Fibroblast of upper back skin (primary cell): ENCODE measurements around the gene DYNLT4.
"Not testable (repeated sequence)": the region's sequence is repeated elsewhere in the genome, so short reads cannot be mapped to it uniquely, and the experiment has no call there.

ENCODE experiments used
- DNase-seq: peaks from one replicate; pipeline ENCODE4 v3.0.0-alpha.2; 2013

Gene DYNLT4

GRCh38 chr1:44786841-44787426 is 20.2 kb downstream of the DYNLT4 start:
- no peak for DNase-seq

GRCh38 chr1:44786138-44786840 is 20.9 kb downstream of the DYNLT4 start:
- DNase-seq: peak; percentile 41

GRCh38 chr1:44785501-44786137 is 21.5 kb downstream of the DYNLT4 start:
- DNase-seq: no peak

GRCh38 chr1:44785029-44785380 is 22.1 kb downstream of the DYNLT4 start:
- no peak for DNase-seq

GRCh38 chr1:44784094-44785028 is 22.8 kb downstream of the DYNLT4 start:
- DNase-seq: no peak

- DNase-seq: no peak
Measured at GRCh38 chr1:44783697-44784093, 23.5 kb downstream of the DYNLT4 start.

- no peak for DNase-seq
Measured at GRCh38 chr1:44780583-44781121, 26.5 kb downstream of the DYNLT4 start.

GRCh38 chr1:44778705-44779576 is 28.2 kb downstream of the DYNLT4 start:
- DNase-seq: no peak

- DNase-seq: no peak
Measured at GRCh38 chr1:44777969-44778635, 29.0 kb downstream of the DYNLT4 start.

GRCh38 chr1:44777547-44777946 is 29.6 kb downstream of the DYNLT4 start:
- no peak for DNase-seq

- DNase-seq: no peak
Measured at GRCh38 chr1:44776730-44777068, 30.5 kb downstream of the DYNLT4 start.

- no peak for DNase-seq
Measured at GRCh38 chr1:44775930-44776729, 31.0 kb downstream of the DYNLT4 start.

GRCh38 chr1:44775078-44775929 is 31.8 kb downstream of the DYNLT4 start, which contains the start of gene RPS8:
Gene RPS8, plus strand, starts transcription at chr1:44775540. Its CDS starts 57 bp downstream, at chr1:44775597.
- DNase-seq: peak; percentile 95

GRCh38 chr1:44766421-44766820 is 40.7 kb downstream of the DYNLT4 start:
- DNase-seq: not testable (repeated sequence)

- no peak for DNase-seq
Measured at GRCh38 chr1:44760876-44761275, 46.3 kb downstream of the DYNLT4 start.

- DNase-seq: no peak
Measured at GRCh38 chr1:44759077-44759476, 48.1 kb downstream of the DYNLT4 start.

- DNase-seq: no peak
Measured at GRCh38 chr1:44757420-44757819, 49.7 kb downstream of the DYNLT4 start.
